HG03135 (cell line): ENCODE results near the gene USP21.

Experiments used
- ATAC-seq: cut with Tn5 transposase; IDR thresholded peaks from one replicate; pipeline ENCODE4 v1.9.1; 2021; ENCODE audit warnings: mild to moderate bottlenecking, moderate library complexity; ENCODE audit not compliant: unreplicated experiment

The USP21 gene

GRCh38 chr1:161166669-161167548, 7.6 kb downstream of the USP21 start:
- no peak for ATAC-seq

- ATAC-seq: no peak
Measured at GRCh38 chr1:161168906-161169305, 9.6 kb downstream of the USP21 start.

- no peak for ATAC-seq
Measured at GRCh38 chr1:161171191-161171590, 11.9 kb downstream of the USP21 start.

- ATAC-seq: no peak
Measured at GRCh38 chr1:161171696-161172095, 12.4 kb downstream of the USP21 start.

- no peak for ATAC-seq
Measured at GRCh38 chr1:161172349-161172748, 13.0 kb downstream of the USP21 start.

GRCh38 chr1:161172776-161173376, 13.6 kb downstream of the USP21 start:
- ATAC-seq: no peak

- no peak for ATAC-seq
Measured at GRCh38 chr1:161173711-161174110, 14.4 kb downstream of the USP21 start.

GRCh38 chr1:161174911-161175310, 15.6 kb downstream of the USP21 start:
- no peak for ATAC-seq

GRCh38 chr1:161175771-161176453, 16.6 kb downstream of the USP21 start:
- no peak for ATAC-seq

GRCh38 chr1:161176468-161177111, 17.3 kb downstream of the USP21 start:
- ATAC-seq: no peak

- peak; percentile 76 for ATAC-seq
Measured at GRCh38 chr1:161177112-161177935, 18.0 kb downstream of the USP21 start, which contains the start of gene B4GALT3. B4GALT3 (minus strand) TSS chr1:161177507; CDS start chr1:161176060, 1,447 bp downstream.

GRCh38 chr1:161177936-161178244, 18.6 kb downstream of the USP21 start:
- ATAC-seq: no peak

- ATAC-seq: no peak
Measured at GRCh38 chr1:161179698-161180097, 20.4 kb downstream of the USP21 start.

- ATAC-seq: no peak
Measured at GRCh38 chr1:161180639-161181038, 21.3 kb downstream of the USP21 start.

GRCh38 chr1:161182214-161182613, 22.9 kb downstream of the USP21 start:
- ATAC-seq: peak; percentile 45

- peak; percentile 55 for ATAC-seq
Measured at GRCh38 chr1:161185282-161185682, 26.0 kb downstream of the USP21 start.

- peak; percentile 21 for ATAC-seq
Measured at GRCh38 chr1:161185732-161186311, 26.5 kb downstream of the USP21 start.

GRCh38 chr1:161187311-161187710, 28.0 kb downstream of the USP21 start:
- no peak for ATAC-seq

- ATAC-seq: no peak
Measured at GRCh38 chr1:161188381-161188780, 29.1 kb downstream of the USP21 start.

- ATAC-seq: no peak
Measured at GRCh38 chr1:161189036-161189435, 29.7 kb downstream of the USP21 start.
